ENCODE data around the gene ARSI.

Gene ARSI

DNA sequence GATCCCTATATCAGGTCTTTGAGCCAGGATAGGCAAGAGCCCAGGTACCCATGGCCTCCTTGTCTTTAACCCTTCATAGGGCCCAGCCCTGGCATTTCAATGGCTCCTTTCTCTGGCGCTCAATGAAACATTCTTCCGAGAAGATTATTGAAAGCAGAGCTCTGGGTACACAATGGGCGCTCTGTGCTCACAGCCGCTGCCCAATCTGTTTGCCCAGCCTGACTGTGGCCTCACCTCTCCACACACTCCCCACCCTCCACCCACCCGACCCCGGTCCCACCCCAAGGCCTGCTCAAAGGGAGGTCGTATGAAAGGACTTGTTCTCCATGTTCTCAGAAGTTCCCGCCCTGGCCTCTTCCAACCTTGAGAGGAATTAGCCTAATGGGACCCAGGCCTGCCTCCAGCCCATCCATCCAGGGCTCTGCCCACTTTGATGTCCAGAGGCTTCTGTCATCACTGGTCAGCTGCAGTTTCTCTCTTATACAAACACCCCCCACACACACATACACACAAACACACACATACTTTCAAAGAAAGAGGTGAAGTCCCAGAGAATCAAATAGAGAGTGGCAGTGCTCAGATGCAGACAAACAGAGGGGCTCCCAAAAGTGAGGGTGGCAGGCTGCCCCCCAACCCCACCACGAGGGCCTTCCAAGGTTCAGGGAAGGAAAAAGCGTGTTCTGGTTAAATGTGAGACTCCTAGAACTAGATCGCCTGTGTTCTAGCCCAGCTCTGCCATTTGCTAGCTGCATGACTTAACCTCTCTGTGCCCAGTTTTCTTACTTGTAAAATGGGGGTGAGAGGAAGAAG is 5.1 kb upstream of the ARSI start:
- DNase-seq: no peak

DNA sequence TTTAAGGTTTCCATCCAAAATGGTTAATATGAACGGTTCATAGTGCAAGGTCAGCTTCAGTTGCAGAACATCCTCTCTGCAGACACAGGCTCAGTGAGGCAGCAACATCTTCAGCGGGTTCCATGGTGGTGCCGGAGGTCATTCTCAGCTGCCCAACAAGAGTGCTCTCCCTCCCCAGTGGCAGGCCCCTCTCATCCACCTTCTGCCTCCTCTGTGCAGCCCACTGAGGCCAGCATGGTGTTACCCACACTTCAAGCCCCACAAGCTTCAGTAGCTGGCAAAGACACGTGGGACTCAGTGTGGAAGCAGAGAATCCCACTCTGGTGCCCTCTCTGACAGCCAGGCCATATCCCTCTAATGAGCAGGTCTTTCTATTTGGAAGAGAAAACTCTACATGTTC is 4.1 kb upstream of the ARSI start:
- no peak for DNase-seq

DNA sequence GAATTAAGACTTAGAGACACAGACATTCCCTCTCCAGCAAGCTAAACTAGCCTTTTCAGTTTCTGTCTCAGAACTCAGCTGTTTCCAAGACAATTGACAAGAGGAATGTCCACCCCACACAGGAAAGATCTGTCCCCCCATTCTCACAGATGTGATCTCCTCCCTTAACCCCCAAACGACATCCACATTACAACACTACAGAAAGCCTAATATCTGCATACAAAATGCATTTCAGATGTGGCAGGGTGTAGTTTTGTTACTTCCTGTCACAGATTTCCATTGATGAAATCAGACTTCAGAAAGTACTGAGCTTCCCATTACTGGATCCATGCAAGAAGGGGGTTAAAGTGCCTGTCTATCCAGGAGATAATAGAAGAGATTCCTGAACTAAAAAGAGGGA is 2.9 kb upstream of the ARSI start:
- DNase-seq: no peak

DNA sequence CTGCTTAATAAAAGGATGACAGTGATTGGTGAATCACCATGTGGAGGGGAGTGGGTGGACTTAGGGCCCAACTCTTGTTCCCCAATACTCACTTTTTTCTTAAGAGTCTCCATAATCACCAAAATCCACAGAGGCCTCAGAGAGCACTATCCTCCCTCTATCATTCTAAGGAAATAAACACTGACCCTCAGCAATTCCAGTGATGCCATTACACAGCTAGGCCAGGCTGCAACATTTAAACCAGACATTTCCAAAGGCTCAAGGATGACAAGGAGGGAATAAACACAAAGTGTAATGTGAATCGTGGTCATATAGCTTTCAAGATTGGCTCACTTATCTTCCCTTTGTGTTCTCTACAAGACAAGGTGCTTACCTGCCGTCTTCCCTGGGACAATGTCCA is 2.4 kb upstream of the ARSI start:
- no peak for DNase-seq

DNA sequence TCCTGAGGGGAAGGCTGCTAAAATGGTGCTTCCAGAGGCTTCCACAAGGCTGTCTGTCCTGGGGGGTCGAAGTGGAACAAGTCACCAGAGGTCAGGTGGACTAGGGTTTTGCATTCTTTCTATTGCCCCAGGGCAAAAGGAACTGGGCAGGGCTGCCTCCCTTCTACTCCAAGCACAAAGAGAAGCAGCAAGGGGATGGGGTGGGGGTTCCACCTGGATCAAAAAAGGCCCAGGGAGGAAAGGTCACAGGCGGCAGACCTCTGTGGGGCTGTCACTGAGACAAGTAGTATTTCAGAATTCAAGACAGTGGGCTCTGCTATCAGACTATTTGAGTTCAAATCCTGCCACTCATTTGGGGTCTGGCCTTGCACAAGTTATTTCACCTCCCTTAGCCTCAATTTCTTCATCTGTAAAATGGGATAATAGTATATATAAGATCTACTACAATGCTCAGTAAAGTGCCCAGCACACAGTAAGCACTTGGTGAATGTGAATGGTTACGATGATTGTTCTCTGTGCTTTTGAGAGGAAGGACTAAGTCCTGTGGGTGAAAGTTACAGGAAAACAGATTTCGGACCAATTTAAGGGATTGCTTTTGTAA is 1.9 kb upstream of the ARSI start:
- DNase-seq: no peak

DNA sequence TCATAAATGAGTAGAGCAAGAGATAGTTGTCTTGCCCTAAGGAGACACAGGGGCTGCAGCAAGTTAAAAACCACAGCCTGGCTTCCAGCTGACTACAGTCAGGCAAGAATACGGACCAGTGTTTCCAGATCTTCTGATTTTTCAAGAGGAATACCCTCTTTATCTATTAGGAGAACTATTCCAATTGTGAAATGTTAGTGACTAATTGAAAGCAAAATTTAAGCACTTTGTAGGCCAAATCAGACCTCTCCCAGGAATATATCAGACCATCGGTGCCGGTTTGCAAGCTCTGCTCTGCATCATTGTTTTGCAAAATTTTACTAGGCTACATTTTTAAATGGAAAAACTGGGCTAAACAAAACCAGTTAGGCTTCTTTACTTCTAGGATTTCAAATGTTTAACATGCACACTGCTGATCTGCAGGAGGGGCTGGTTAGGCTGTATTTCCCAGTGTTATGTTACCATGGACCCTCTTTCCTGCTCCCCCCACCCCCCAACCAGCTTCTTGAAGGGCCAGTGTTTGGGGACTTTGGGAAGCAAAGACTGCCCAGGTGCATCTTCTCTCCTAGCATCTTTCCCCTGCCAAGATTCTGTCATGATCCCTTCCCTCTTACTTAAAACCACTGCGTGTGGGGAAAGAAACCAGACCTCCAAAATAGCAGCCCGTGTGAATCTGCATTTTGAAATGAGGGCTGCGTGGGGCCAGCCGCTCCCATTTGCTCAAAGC is 1.1 kb upstream of the ARSI start:
- DNase-seq: no peak

DNA sequence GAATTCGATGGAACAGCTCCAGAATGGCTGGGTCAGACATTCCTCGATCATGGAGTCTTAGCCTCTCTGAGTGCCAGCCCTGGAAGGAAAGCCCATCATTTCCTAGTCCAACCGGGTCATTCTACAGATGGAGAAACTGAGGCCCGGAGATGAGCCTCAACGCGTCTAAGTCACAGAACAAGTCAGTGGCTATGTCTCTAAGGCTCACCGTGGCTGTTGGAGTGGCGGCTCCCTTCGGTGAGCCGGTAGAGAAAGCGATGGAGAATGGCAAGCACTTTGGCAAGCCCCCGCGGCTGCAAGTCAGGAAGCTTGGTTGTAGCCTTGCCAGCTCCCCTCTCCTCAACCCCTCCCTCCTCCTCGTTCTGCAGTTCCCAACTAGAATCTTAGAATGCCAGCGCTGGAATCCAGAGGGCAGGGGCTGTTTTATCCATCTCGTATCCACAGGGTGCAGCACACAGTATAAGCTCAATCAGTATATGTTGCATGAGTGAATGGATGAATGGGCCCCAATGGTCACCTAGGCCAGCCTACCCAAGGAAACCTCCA is 438 bp upstream of the ARSI start:
- no peak for DNase-seq

DNA sequence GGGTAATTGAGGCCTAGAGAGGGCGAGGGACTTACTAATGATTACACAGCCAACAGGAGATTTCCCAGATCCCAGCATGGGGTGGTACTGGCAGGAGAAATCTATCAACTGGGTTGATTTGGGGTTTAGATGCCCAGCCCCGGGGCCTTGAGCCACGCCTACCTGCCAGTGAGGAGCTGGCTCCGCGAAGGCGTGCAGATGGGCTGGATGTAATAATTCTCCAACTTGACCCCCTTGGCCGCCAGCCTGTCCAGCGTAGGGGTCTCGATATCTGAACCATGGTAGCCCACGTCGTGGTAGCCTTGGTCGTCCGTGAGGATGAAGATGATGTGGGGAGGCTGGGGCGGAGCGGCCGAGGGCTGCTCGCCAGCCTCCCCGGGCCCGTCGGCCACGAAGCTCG is 804 bp downstream of the ARSI start:
- DNase-seq: no peak

DNA sequence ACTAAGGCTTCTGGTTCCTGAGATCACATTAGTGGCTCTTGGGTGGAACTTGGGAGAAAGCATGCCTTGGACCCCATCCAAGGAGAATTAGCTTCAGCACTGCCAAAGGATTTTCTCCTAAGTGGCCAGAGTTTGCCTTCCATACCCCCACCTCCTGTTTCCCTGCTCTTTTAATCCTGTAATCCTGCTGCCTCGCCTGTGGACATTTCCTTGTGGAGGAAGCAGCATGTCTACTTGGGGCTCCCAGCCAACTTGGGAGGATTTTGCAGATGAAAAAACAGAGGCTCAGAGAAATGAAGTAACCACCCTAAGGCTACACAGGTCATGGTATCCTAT is 1.6 kb downstream of the ARSI start:
- DNase-seq: no peak

DNA sequence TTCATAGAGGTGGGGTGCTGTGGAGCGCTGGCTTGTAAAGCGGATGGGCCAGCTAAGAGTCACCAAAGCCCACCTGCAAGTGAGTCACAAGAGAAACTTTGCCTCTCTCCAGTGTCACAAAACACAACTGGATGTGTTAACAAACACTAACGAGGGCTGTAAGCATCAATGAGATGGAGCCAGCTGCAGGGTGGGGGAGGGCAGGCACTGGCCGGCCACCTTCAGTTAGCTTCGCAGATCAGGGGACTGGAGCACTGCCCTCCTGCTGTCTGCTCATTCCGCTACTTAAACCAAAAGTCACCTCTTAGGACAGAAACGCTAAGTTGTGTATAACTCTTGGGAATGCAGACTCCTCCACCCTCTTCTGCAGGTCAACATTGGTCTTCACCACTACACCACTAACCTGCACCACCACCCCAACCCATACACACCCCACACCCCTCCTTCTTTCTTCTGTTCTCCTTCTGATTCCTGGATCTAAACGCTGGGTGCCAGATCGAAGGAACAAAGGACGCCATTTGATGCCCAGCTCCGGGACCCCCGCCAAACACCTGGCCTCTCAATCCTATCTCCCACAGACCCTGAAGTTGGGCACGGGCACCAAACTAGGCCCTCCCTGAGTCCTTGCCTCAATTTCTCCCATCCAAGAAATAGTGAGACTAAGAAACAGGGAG is 2.1 kb downstream of the ARSI start:
- DNase-seq: no peak

DNA sequence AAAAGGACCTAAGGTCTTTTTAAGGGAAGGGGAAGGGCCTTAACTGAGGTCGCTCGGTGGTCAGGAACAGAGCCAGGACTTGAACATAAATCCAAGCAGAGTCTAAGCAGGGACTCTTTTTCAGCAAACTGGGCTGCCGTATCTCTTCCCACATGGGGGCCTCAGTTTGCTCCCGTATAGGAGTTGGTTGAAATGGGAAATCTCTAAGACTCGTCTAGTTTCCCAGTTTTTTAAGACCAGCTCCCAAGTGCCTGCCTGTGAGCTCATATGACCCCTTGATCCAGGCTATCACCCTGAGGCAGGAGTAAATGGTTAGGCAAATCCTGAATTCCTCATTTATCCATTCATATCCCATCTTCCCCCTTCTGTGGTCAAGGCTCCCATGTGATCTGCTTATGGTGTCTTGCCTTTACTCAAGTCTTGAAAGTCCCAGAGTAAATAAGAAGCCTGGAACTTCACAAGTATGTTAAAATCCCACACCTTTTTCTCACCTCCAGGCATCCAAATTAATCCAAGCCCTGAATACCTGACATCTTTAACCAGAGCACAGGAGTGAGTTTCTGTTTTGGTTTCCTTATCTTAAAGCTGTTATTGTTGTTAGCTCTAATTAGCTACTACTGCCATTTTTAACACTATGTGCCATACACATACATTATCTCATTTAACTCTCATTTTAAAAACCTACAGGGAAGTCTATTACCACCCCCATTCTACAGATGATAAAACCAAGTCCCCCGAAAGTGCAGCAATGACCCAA is 3.0 kb downstream of the ARSI start:
- DNase-seq: no peak

DNA sequence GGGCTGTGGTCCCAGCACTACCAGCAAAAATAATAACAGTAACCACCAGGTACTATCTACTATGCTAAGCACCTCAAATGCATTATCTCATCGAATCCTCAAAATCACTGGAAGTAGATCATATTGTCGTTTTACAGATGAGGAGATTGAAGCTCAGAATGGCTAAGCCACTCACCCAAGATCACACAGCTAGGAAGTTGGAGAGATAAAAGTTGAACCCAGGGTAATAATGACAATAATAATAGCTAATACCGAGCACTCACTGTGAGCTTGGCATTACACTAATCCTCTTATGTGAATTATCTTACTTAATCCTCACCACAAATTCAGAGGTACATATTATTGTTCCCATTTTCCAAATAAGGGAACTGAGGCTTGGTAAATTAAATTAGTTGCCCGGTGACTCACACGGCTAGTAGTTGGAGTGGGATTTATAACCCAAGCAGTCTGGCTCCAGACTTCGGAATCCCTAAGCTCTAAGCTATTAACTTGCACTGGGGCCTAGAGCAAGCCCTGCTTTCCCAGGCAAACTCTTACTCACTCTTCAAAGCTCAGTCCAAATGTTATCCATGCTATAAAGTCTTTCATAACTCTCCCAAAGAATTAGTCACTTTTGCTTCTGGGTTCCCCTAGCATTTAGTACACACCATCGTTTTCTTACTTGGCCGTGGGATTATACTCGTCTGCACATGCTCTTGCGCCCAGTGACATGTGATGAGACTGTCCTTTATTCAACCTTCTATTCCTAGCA is 3.8 kb downstream of the ARSI start:
- DNase-seq: no peak

DNA sequence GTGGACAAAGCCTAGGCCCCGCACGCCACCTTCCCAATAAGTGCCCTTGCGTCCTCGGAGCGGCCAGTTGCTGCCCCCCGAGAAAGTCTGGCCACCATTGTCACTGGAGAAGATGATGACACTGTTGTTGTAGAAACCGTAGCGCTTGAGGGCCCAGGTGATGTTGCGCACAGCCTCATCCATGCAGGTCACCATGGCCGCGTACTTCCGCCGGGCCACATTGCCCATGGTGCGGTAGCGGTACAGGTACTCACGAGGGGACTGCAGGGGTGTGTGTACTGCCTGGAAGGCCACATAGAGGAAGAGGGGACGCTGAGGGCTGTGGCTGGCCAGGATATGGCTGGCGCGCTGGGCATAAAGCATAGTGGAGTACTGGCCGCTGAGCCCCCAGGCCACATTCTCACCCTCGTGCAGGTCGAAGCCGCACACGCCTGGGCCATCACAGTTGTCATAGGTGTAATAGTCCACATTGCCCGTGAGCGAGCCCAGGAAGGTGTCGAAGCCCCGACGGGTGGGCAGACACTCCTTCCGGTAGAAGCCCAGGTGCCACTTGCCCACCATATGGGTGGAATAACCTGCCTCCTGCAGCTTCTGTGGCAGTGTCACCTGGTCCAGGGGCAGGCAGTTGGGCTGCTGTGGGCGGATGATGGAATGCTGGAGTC is 4.6 kb downstream of the ARSI start:
- no peak for DNase-seq

DNA sequence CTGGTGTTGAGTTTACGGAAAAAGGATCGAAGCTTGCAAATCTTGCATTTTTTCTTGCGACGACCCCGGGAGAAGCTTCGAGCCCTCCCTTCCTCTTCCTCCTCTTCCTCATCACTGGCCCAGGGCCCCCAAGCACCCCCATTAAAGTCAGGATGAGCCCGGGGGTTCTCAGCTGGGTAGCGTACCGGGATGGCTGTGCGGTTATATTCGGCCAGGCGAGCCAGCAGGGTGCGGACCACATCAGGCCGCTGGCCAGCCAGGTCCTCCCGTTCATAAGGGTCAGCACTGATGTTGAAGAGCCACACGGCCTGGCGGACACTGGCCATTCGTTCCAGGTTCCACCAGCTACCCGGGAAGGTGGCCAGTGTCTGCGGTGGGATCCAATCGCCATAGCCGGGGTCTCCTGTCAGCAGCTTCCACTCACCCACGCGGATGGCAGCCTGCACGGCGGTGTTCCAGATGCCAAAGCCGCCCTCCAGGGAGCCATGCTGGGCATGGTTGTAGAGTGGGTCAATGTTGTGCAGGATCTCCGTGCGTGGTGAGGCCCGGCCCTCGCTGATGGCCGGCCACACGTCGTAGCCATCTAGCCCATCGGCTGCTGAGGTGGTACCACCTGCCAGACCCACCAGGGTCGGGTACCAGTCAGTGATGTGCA is 5.3 kb downstream of the ARSI start:
- DNase-seq: no peak

DNA sequence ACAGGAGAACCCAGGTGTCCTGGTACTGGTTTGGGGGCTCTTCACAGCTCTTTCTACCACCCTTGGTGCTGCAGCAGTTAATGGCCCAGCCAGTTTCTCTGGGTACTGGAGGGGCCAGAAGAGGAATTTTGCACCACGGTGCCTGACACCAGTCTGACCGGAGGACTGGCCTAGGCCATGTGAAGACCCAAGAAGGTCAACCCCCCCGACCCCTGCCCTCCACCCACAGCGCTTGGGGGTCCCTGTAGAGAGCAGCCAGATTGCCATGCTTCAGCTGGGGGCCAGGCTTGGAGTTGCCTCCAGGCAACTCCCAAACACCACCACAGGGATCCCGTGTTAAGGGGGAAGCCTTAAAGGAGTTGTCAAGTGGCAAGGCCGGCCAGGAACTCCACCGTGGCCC is 6.2 kb downstream of the ARSI start:
- DNase-seq: no peak

DNA sequence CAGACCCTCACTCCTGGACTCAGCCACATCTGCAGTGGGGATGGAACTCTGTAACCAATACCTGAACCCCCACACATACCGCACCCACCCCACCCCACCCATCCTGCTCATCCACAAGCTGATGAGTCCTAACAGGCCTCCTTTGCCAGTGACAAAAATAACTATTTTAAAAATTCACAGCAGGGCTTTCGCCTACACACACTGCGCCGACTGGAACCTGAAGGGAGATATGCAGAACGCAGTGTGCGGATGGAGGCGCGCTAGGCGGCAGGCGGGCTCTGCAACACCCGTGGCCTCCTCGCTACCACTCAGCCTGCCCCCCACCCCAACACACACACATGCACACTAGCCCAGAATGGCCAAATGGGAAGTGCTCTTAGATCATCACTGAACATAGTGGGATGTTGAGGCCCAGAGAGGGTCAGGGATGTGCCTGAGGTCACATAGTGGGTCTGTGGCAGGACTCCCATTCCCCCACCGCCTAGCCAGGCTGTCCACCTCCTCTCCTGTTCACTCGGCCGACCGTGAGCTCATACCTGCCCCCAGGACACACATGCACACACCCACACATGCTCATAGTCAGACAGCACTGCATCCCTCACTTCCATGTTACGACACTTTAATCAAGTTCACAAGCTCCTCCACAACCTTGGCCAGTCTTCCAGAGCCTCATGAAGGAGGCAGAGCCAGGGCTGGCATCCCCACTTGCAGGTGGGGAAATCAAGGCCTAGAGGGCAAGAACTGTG is 6.8 kb downstream of the ARSI start:
- DNase-seq: no peak

DNA sequence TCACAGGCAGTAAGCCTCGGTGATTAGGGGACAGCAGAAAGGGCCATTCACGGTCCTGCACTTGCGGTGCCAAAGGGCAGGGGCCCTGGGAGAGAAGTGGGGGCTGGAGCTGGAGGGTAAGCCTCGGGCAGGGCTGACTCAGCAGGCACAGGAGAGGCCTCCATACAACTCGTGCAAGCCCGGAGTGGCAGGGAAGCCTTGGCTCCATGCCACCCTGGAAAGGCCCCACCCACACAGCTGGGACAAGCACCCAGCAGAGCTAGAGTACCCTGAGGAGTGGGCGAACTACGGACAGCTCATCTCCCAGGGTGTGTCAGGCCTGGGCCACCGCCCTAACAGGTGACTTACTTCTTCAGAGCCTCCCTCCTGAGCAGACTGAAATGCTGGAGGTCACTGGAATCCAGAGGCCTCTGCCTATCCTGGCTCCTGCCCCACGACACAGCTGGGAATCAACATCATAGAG is 7.5 kb downstream of the ARSI start:
- DNase-seq: no peak

DNA sequence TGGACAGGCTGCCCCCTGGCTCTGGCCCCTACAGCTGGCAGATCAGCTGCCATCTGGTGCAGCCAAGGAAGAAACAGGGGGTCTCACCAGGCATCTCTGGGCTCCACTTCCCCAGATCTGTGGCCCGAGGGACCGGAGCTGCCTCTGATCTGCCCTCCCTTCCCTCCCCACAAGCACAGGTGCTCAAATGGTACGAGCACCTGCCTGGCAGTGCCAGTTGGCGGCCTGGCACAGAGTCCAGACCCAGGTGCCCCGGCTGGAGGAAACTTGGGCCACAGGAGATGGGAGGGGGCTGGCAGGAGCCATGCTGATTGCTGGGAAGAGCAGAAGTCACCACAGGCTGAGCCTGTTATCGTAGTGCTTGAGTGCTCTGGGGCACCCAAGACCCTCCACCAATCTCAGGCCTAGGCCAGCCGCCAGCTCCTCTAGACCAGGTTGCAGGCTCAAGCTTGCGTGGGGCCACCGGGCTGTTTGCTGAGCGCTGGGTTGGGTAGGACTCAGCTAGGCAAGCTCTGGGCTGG is 8.1 kb downstream of the ARSI start:
- DNase-seq: no peak

DNA sequence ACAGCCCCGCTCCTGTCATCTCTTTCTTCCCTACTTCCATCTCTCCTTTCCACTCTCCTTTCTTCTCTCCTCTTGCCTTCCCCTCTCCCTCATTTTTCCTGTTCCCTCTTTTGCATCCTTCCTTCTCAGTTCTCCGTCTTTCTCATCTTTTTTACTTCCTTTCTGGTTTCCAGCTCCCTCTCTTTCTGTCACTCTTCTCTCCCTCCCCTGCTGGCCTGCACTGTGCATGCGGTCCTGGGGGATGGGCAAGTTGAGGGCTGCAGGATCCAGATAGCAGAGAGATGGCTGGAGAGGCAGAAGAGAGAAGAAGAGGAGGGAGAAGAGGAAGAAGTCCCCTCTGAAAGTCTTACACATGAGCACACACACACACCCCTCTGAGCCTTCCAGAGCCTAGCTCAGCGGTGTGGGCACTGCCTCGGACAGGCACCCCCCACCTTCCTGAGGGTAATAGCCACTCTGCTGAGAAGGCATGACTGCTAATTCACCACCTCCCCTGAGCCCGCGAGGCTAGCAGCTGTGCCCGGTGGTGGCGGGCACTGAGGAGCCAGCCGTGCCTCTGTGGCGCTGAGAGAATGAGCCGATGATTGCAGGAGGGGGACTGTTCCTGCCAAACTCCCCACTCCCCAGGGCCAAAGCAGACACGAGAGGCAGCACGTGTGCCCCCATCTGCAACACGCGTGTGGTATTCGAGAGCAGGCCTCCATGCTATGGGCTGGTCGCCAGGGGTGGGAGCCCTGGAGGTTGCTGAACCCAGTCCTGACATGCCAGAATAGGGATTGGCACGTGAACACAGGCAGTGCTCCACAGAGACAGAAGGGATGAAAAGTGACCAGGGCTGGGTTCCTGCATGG is 9.4 kb downstream of the ARSI start:
- DNase-seq: no peak

Measured in 8988T (cell line).